Measurements from ENCODE around the gene JADE3.
A peak's percentile ranks its signal among the peaks of the same experiment; 100 is the strongest.

GRCh38 chrX:46912603-46913491 lies 626 bp downstream of the JADE3 start:
- TF ChIP-seq CTCF (conservative IDR thresholded peaks at IDR 0.05; ENCODE audit: low read length) = peak; percentile 48
- TF ChIP-seq EZH2phosphoT487 (IDR thresholded peaks at IDR 0.05; ENCODE audit: borderline replicate concordance) = no peak

Measured in Loucy (cell line).